ENCODE data around the gene PTPRD.

The PTPRD gene

GRCh38 chr9:8338767-8339510 lies 2273.9 kb downstream of the PTPRD start:
- DNase-seq (ENCODE audit: extremely low read depth in 1 of 2, low read depth in 1 of 2): no peak

- DNase-seq (ENCODE audit: extremely low read depth in 1 of 2, low read depth in 1 of 2): no peak
These were observed 2274.7 kb downstream of the PTPRD start for GRCh38 chr9:8337834-8338766.

GRCh38 chr9:8332871-8333270 lies 2279.9 kb downstream of the PTPRD start:
- DNase-seq (ENCODE audit: extremely low read depth in 1 of 2, low read depth in 1 of 2): no peak

GRCh38 chr9:8332331-8332650 lies 2280.5 kb downstream of the PTPRD start:
- no peak for DNase-seq (ENCODE audit: extremely low read depth in 1 of 2, low read depth in 1 of 2)

- DNase-seq (ENCODE audit: extremely low read depth in 1 of 2, low read depth in 1 of 2): no peak
These were observed 2281.1 kb downstream of the PTPRD start for GRCh38 chr9:8331507-8332330.

GRCh38 chr9:8329561-8330283 lies 2283.1 kb downstream of the PTPRD start:
- DNase-seq (ENCODE audit: extremely low read depth in 1 of 2, low read depth in 1 of 2): no peak

- DNase-seq (ENCODE audit: extremely low read depth in 1 of 2, low read depth in 1 of 2): no peak
These were observed 2297.6 kb downstream of the PTPRD start for GRCh38 chr9:8315211-8315610.

GRCh38 chr9:8309258-8309657 lies 2303.5 kb downstream of the PTPRD start:
- DNase-seq (ENCODE audit: extremely low read depth in 1 of 2, low read depth in 1 of 2): no peak

GRCh38 chr9:8304720-8305119 lies 2308.1 kb downstream of the PTPRD start:
- no peak for DNase-seq (ENCODE audit: extremely low read depth in 1 of 2, low read depth in 1 of 2)

- no peak for DNase-seq (ENCODE audit: extremely low read depth in 1 of 2, low read depth in 1 of 2)
These were observed 2311.5 kb downstream of the PTPRD start for GRCh38 chr9:8301296-8301695.

- no peak for DNase-seq (ENCODE audit: extremely low read depth in 1 of 2, low read depth in 1 of 2)
These were observed 2315.8 kb downstream of the PTPRD start for GRCh38 chr9:8297047-8297446.

GRCh38 chr9:8292657-8293056 lies 2320.1 kb downstream of the PTPRD start:
- DNase-seq (ENCODE audit: extremely low read depth in 1 of 2, low read depth in 1 of 2): no peak

GRCh38 chr9:8289681-8290080 lies 2323.1 kb downstream of the PTPRD start:
- no peak for DNase-seq (ENCODE audit: extremely low read depth in 1 of 2, low read depth in 1 of 2)

GRCh38 chr9:8287970-8288369 lies 2324.8 kb downstream of the PTPRD start:
- DNase-seq (ENCODE audit: extremely low read depth in 1 of 2, low read depth in 1 of 2): no peak

GRCh38 chr9:8287501-8287900 lies 2325.3 kb downstream of the PTPRD start:
- no peak for DNase-seq (ENCODE audit: extremely low read depth in 1 of 2, low read depth in 1 of 2)

GRCh38 chr9:8284884-8285283 lies 2327.9 kb downstream of the PTPRD start:
- no peak for DNase-seq (ENCODE audit: extremely low read depth in 1 of 2, low read depth in 1 of 2)

- DNase-seq (ENCODE audit: extremely low read depth in 1 of 2, low read depth in 1 of 2): no peak
These were observed 2330.3 kb downstream of the PTPRD start for GRCh38 chr9:8282535-8282934.

- no peak for DNase-seq (ENCODE audit: extremely low read depth in 1 of 2, low read depth in 1 of 2)
These were observed 2332.0 kb downstream of the PTPRD start for GRCh38 chr9:8280811-8281210.

GRCh38 chr9:8278048-8278447 lies 2334.8 kb downstream of the PTPRD start:
- no peak for DNase-seq (ENCODE audit: extremely low read depth in 1 of 2, low read depth in 1 of 2)

GRCh38 chr9:8270235-8270634 lies 2342.6 kb downstream of the PTPRD start:
- no peak for DNase-seq (ENCODE audit: extremely low read depth in 1 of 2, low read depth in 1 of 2)

- no peak for DNase-seq (ENCODE audit: extremely low read depth in 1 of 2, low read depth in 1 of 2)
These were observed 2343.9 kb downstream of the PTPRD start for GRCh38 chr9:8268881-8269280.

Measured in activated CD8-positive, alpha-beta memory T cell treated with anti-CD3 and anti-CD28 coated beads for 1 hour (primary cell).